ENCODE measurements around the gene RNF181.

DNA sequence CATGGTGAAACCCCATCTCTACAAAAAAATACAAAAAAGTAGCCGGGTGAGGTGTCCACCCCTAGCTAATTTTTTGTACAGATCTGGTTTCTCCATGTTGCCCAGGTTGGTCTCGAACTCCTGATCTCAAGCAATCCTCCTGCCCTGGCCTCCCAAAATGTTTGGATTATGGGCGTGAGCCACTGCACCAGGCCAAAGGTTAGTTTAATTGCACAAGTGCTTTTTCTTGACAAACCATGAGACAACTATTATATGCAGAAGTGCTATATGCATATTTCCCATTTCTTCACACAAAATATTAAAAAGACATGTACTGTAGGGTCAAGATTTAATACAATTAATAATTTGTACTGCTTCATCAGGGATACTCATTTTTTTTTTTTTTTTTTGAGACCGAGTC is 29.3 kb upstream of the RNF181 start:
- no peak for TF ChIP-seq JUN (IDR thresholded peaks at IDR 0.05; ENCODE audit: low read depth, low read length)
- TF ChIP-seq, protein P1, sequence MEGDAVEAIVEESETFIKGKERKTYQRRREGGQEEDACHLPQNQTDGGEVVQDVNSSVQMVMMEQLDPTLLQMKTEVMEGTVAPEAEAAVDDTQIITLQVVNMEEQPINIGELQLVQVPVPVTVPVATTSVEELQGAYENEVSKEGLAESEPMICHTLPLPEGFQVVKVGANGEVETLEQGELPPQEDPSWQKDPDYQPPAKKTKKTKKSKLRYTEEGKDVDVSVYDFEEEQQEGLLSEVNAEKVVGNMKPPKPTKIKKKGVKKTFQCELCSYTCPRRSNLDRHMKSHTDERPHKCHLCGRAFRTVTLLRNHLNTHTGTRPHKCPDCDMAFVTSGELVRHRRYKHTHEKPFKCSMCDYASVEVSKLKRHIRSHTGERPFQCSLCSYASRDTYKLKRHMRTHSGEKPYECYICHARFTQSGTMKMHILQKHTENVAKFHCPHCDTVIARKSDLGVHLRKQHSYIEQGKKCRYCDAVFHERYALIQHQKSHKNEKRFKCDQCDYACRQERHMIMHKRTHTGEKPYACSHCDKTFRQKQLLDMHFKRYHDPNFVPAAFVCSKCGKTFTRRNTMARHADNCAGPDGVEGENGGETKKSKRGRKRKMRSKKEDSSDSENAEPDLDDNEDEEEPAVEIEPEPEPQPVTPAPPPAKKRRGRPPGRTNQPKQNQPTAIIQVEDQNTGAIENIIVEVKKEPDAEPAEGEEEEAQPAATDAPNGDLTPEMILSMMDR (IDR thresholded peaks at IDR 0.05; ENCODE audit: control extremely low read depth in 1 of 3, insufficient read depth in 1 of 3, low read depth in 1 of 3, low read length in 3 of 3) = no peak
- TF ChIP-seq MAFK (IDR thresholded peaks at IDR 0.05; ENCODE audit: low read depth, low read length) = no peak
- no peak for TF ChIP-seq POLR2A (IDR thresholded peaks at IDR 0.05; ENCODE audit: control extremely low read depth in 1 of 2, low read depth in 2 of 2, low read length in 2 of 2)
- TF ChIP-seq BACH1 (IDR thresholded peaks at IDR 0.05; ENCODE audit: low read length) = no peak
- no peak for TF ChIP-seq SP1 (IDR thresholded peaks at IDR 0.05; ENCODE audit: low read depth, low read length)
- no peak for TF ChIP-seq RXRA (IDR thresholded peaks at IDR 0.05; ENCODE audit: insufficient read depth, low read depth, low read length)
- no peak for TF ChIP-seq TEAD4 (IDR thresholded peaks at IDR 0.05; ENCODE audit: low read depth, low read length)
- no peak for TF ChIP-seq TBP (IDR thresholded peaks at IDR 0.05; ENCODE audit: low read depth, low read length)
- no peak for TF ChIP-seq EZH2 (IDR thresholded peaks at IDR 0.05; ENCODE audit: low read depth, low read length, severe bottlenecking)
- TF ChIP-seq, protein P2, sequence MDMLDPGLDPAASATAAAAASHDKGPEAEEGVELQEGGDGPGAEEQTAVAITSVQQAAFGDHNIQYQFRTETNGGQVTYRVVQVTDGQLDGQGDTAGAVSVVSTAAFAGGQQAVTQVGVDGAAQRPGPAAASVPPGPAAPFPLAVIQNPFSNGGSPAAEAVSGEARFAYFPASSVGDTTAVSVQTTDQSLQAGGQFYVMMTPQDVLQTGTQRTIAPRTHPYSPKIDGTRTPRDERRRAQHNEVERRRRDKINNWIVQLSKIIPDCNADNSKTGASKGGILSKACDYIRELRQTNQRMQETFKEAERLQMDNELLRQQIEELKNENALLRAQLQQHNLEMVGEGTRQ (IDR thresholded peaks at IDR 0.05; ENCODE audit: low read length) = no peak
- TF ChIP-seq POLR2AphosphoS5 (IDR thresholded peaks at IDR 0.05; ENCODE audit: low read depth, low read length) = no peak

All from H1 (cell line).